LNCAP (cell line): ENCODE measurements around the gene AKR1A1.

ENCODE experiments used
- TF ChIP-seq, protein P1 (sequence below): fragments of 450-650 bp; IDR thresholded peaks from 2 replicates; pipeline ENCODE4 v1.5.1; 2017; ENCODE audit warnings: mild to moderate bottlenecking

The AKR1A1 gene

DNA sequence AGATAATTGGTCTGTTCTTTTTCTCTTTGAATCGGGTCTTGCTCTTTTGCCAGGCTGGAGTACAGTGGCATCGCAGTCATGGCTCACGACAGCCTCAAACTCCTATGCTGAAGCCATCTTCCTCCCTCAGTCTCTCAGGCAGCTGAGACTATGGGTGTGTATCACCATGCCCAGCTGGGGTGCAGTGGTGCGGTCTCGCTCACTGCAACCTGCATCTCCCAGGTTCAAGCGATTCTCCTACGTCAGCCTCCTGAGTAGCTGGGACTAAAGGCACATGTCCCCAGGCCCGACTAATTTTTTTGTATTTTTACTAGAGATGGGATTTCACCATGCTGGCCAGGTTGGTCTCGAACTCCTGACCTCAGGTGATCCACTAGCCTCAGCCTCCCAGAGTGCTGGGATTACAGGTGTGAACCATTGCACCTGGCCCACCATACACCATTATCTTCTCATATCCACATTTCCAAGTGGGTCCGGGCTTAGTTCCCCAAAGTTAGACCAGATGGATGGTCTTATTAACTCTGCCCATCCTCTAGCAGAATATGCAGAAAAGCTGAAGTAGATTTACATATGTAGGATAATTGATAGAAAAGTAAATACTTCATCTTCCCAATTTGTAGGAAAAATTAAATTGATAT lies 60.1 kb downstream of the AKR1A1 start:
- TF ChIP-seq, protein P1, sequence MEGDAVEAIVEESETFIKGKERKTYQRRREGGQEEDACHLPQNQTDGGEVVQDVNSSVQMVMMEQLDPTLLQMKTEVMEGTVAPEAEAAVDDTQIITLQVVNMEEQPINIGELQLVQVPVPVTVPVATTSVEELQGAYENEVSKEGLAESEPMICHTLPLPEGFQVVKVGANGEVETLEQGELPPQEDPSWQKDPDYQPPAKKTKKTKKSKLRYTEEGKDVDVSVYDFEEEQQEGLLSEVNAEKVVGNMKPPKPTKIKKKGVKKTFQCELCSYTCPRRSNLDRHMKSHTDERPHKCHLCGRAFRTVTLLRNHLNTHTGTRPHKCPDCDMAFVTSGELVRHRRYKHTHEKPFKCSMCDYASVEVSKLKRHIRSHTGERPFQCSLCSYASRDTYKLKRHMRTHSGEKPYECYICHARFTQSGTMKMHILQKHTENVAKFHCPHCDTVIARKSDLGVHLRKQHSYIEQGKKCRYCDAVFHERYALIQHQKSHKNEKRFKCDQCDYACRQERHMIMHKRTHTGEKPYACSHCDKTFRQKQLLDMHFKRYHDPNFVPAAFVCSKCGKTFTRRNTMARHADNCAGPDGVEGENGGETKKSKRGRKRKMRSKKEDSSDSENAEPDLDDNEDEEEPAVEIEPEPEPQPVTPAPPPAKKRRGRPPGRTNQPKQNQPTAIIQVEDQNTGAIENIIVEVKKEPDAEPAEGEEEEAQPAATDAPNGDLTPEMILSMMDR: no peak

DNA sequence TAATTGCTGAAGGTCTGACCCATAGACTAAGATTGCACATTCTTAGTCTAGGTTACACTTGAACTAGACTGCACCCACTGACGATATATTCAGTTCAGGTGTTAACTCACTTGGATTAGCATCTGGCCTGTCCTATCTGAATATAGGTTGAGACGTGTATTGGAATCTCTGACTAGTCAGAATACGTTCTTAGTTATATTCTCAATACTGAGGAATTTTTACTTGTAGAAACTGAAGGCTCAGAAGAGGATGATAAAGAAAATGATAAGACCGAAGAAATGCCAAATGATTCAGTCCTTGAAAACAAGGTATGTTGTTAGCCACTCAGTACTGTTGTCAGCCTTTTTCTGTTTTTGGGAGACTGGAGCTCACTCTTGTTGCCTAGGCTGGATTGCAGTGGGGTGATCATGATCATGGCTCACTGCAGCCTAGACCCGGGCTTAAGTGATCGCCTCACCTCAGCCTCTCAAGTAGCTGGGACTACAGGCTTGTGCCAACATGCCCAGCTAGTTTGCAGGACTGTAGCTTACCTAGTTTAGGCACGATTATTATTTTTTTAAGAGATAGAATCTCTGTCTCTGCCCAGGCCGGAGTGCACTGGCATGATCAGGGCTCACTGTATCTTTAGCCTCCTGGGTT lies 62.4 kb downstream of the AKR1A1 start:
- TF ChIP-seq, protein P1: no peak

- TF ChIP-seq, protein P1: no peak
Observed at GRCh38 chr1:45615885-45616284, 65.3 kb downstream of the AKR1A1 start.

- TF ChIP-seq, protein P1: no peak
Observed at GRCh38 chr1:45617618-45618017, 67.0 kb downstream of the AKR1A1 start.

DNA sequence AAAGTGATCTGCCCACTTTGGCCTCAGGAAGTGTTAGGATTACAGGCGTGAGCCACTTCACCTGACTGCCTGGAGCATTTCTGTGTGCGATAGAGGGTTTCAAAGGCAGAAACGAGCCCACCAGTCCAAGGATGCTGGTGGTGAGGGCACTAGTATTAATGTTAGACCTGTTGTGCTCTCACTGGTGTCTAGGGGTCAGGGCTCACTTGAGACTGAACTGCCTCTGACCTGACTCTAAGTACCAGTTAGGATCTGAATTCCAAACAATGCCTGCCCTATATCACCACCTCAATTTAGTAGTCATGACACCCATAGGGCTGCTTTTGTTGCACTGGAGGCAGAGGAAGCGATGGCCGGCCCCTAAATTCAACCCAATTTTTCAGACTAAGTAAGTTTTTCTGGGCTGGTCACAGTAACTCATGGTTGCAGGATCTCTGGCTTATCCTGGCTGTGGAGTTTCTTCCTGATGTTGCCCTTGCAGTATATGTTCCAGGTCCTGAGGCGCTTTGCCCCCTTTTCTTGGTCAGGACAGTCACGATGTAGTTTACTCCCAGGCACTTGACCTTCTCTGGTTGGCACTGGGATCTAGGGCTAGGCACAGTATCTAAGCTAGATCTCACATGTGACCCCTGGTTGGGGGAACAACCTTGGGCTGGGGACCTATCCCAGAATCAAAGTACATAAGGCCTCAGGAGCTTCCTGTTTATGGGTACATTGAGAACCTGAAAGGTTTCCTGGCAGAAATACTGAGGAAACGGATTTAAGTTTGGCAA lies 68.7 kb downstream of the AKR1A1 start:
- TF ChIP-seq, protein P1: no peak
